SK-MEL-5 (cell line): ENCODE results near the gene FGF19. TPM values are rescaled to one million over a fixed set of nuclear protein-coding genes. Genes with fewer than 3 reads are reported as not detected.

Experiments
- DNase-seq: peaks from one replicate; pipeline ENCODE4 v3.0.0-alpha.2; 2016; ENCODE audit warnings: low read depth, low spot score
- in situ Hi-C: cut with HindIII; loops from 2 replicates; pipeline ENCODE4 v1.10.0; 2016; ENCODE audit warnings: low sequenced_read_pairs, high pct_unique_total_duplicates, low pct_unique_long_range_greater_than_20kb
- polyA plus RNA-seq, 2 experiments: library from polyadenylated mRNA; depleted of rRNA; stranded (reverse); fragments of >200 nt; gene quantifications; 2 replicates each; pipeline ENCODE4 v1.2.3, GENCODE V29; 2015
- total RNA-seq: library from RNA; depleted of rRNA; stranded (reverse); fragments of >200 nt; shearing (Covaris generic); gene quantifications from 2 replicates; pipeline ENCODE4 v1.2.3, GENCODE V29; 2014; rRNA removed

FGF19 gene
- total RNA-seq: 0.13 TPM in 1 of 2 replicates, not detected in the other
- not detected in 2 replicates for polyA plus RNA-seq (2015; cell fraction: cytosol; rRNA removed)
- not detected in 2 replicates for polyA plus RNA-seq (2015; cell fraction: nucleus; rRNA removed)

- in situ Hi-C loops: no loop called here
- DNase-seq: no peak
Observed at GRCh38 chr11:69703768-69704507, at the start of gene FGF19. Gene FGF19 (minus strand): TSS chr11:69704022. CDS start chr11:69703876, 146 bp downstream.

- DNase-seq: no peak
- in situ Hi-C loops: no loop called here
Observed at GRCh38 chr11:69752890-69753289, 49.1 kb upstream of the FGF19 start.

GRCh38 chr11:69750875-69751597, 47.2 kb upstream of the FGF19 start:
- in situ Hi-C loops: no loop called here
- no peak for DNase-seq

- in situ Hi-C loops: no loop called here
- no peak for DNase-seq
Observed at GRCh38 chr11:69750108-69750850, 46.5 kb upstream of the FGF19 start.

GRCh38 chr11:69748637-69749036, 44.8 kb upstream of the FGF19 start:
- in situ Hi-C loops: no loop called here
- DNase-seq: no peak

GRCh38 chr11:69746752-69747742, 43.2 kb upstream of the FGF19 start:
- in situ Hi-C loops: no loop called here
- no peak for DNase-seq

GRCh38 chr11:69746140-69746539, 42.3 kb upstream of the FGF19 start:
- DNase-seq: no peak
- in situ Hi-C loops: no loop called here

GRCh38 chr11:69745201-69745600, 41.4 kb upstream of the FGF19 start:
- in situ Hi-C loops: no loop called here
- no peak for DNase-seq

GRCh38 chr11:69744435-69744834, 40.6 kb upstream of the FGF19 start:
- in situ Hi-C loops: no loop called here

GRCh38 chr11:69734841-69735240, 31.0 kb upstream of the FGF19 start:
- in situ Hi-C loops: no loop called here
- no peak for DNase-seq

More at GRCh38 chr11:69744435-69744834, 40.6 kb upstream of the FGF19 start:
- peak; percentile 52 for DNase-seq

GRCh38 chr11:69734367-69734766, 30.5 kb upstream of the FGF19 start:
- in situ Hi-C loops: no loop called here
- no peak for DNase-seq

- no peak for DNase-seq
- in situ Hi-C loops: no loop called here
Observed at GRCh38 chr11:69732910-69733309, 29.1 kb upstream of the FGF19 start.

- DNase-seq: no peak
- in situ Hi-C loops: no loop called here
Observed at GRCh38 chr11:69731110-69731509, 27.3 kb upstream of the FGF19 start.

- DNase-seq: no peak
- in situ Hi-C loops: no loop called here
Observed at GRCh38 chr11:69730500-69730899, 26.7 kb upstream of the FGF19 start.

- in situ Hi-C loops: no loop called here
- DNase-seq: no peak
Observed at GRCh38 chr11:69729252-69729651, 25.4 kb upstream of the FGF19 start.

GRCh38 chr11:69727266-69727665, 23.4 kb upstream of the FGF19 start:
- in situ Hi-C loops: no loop called here
- DNase-seq: no peak

- in situ Hi-C loops: no loop called here
- DNase-seq: no peak
Observed at GRCh38 chr11:69726481-69726880, 22.7 kb upstream of the FGF19 start.
